GM21515 (cell line): ENCODE results near the gene PLS1.
"Not testable (repeated sequence)": the region's sequence is repeated elsewhere in the genome, so short reads cannot be mapped to it uniquely, and the experiment has no call there.

Experiments
- ATAC-seq: cut with Tn5 transposase; IDR thresholded peaks from one replicate; pipeline ENCODE4 v1.9.1; 2021; ENCODE audit not compliant: unreplicated experiment

The PLS1 gene, protein sequence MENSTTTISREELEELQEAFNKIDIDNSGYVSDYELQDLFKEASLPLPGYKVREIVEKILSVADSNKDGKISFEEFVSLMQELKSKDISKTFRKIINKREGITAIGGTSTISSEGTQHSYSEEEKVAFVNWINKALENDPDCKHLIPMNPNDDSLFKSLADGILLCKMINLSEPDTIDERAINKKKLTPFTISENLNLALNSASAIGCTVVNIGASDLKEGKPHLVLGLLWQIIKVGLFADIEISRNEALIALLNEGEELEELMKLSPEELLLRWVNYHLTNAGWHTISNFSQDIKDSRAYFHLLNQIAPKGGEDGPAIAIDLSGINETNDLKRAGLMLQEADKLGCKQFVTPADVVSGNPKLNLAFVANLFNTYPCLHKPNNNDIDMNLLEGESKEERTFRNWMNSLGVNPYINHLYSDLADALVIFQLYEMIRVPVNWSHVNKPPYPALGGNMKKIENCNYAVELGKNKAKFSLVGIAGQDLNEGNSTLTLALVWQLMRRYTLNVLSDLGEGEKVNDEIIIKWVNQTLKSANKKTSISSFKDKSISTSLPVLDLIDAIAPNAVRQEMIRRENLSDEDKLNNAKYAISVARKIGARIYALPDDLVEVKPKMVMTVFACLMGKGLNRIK

DNA sequence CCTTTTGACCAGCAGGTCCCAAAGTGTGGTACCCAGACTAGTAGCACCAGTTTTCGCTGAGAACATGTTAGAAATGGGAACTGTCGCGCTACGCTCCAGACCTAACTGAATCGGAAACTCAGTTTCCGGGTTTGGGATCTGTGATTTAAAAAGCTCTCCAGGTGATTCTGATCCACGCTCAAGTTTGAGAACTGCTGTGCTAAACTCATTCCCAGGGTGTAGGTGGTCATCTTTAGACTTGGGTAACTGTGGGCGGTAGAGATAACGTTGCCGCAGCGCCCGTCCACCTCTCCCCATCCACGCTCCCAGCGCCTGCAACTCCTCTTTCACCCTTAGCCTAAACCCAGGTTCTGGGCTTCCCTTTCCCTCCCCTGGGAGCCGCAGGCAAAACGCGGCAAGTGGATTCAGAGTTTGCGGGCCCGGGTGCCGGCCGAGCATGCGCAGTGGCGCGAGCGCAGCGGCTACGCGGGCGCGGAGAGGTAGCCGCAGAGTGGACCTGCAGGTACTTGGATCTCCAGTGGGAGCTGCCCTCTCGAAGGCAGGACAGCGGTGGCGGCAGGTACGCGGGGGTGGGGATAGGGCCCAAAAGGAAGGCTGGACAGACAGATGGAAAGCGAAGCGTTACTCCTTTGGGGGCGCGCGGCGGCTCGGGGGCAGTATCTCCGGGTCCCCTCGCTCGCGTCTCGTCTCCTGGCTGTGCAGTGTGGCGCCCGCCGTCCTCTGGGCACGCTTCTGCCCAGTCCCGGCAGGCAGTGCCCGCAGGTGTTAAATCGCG is at the start of gene PLS1:
PLS1 (plus strand) TSS at position 443 of the 775 bp plus-strand sequence. CDS start 67,845 bp downstream, outside the sequence.
- peak; percentile 96 for ATAC-seq

DNA sequence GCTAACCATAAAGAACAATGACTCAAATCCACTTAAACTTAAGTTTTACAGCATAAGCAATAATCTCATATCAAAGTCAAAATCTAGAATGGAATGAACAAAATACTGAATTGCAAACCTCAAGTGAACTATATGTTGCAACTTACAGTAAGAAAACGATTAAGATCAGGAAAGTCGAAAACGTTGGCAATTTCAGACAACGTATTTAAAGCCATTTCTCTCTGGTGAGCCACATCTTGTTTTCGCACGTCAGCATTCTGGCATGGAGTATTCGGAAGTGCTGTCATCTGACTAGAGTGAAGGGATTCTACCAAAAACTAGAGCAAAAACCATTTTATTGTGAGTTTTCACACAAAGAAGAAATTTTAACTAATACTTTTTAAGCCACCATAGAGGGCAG is 46.2 kb upstream of the PLS1 start:
- ATAC-seq, result no peak

DNA sequence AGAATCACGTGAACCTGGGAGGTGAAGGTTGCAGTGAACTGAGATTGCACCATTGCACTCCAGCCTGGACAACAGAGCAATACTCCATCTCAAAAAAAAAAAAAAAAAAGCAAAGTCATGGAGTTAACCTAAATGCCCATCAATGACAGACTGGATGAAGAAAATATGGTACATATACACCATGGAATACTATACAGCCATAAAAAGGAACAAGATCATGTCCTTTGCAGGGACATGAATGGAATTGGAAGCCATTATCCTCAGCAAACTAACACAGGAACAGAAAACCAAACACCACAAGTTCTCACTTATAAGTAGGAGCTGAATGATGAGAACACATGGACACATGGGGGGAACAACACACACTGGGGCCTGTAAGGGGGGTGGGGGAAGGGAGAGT is 43.6 kb upstream of the PLS1 start:
- not testable (repeated sequence) for ATAC-seq

DNA sequence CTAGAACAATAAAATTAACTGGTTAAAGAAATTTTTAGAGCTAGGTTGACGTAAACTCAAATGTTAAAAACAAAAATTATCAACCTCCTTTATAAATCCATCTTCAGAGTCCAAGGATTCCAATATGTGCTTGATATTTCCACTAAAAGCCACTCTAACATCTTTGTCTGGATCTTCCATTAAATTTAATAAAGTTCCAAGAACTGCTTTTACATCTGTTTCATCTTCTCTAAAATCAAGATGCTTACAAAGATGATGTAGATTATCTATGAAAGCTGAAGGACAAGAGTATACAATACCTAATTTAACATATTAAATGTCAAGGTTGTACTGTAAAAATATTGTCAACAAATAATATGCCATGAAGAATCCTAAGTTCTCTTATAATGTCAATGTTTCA is 42.5 kb upstream of the PLS1 start:
- no peak for ATAC-seq

DNA sequence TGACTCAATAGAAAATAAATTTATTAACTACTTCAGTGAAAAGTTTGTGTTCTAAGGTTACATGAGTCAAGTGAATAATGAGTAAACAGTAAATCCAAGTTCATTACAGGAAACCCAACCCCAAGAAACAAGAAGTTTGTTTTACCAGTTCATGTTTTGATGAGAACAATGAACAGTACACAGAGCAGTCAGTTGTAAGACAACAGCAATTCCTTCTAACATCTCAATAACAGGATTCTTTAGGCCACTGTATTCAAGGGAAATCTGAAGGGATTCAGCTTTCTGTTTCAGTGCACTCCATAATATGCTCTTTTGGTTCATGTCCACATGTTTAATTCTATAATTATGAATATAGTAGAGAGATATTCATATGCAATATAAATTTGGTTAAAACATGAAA is 36.1 kb upstream of the PLS1 start:
- ATAC-seq, result no peak

DNA sequence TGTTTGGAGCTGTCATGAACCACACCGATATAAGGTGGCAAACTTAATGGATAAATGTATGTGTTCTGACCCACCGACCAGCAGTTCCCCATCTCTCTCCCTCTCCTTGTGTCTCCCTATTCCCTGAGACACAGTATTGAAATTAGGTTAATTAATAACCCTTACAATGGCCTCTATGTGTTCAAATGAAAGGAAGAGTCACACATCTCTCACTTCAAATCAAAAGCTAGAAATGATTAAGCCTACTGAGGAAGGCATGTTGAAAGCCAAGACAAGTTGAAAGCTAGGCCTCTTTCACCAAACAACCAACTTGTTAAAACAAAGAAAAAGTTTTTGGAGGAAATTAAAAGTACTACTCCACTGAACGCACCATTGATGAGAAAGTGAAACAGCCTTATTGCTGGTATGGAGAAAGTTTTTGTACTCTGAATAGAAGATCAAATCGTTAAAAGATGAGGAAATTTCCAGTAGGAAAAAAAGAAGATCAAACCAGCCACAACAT is 32.6 kb upstream of the PLS1 start:
- ATAC-seq, result no peak

DNA sequence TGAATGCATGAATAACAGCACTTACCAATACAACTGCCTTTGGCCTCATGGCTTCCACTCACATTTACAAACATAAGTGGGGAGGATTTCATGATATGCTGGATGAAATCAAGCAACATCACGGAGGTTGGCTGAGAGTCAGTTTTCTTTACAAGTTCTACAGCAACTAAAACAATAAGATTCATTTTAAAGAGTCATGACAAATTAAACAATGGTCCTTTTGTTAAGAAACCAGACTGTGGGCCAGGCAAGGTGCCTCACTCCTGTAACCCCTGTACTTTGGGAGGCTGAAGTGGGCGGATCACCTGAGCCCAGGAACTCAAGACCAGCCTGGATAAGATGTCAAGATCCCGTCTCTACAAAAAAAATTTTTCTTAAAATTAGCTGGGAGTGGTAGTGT is 30.1 kb upstream of the PLS1 start:
- no peak for ATAC-seq

DNA sequence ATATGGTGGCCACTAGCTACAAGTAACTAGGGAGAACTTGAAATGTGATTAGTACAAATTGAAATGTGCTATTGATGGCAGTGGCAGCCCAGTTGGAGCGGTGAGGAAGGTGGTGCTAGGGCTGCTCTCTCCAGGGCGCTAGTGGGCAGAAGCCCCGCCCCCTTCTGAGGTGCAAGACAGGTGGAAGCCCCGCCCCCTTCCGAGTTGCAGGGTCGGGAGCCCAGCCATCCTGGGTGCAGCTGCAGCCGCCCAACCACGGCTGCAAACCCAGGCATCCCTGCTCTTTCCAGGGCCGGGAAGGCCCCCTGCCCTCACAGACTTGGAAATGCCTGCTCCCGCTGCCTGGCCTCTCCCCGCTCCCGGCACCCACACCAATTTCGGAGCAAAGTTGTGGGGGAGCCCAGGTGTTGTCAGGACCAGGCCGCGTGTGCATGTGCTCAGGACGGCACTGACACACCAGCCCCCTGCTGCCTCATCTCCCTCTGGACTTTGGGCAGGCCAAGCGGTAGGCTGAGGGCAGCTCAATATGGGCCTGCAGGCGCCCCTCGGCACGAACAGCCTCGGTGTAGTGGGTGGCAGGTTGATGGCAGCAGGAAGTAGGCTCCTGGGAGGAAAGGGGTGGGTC is 27.7 kb upstream of the PLS1 start:
- no peak for ATAC-seq

DNA sequence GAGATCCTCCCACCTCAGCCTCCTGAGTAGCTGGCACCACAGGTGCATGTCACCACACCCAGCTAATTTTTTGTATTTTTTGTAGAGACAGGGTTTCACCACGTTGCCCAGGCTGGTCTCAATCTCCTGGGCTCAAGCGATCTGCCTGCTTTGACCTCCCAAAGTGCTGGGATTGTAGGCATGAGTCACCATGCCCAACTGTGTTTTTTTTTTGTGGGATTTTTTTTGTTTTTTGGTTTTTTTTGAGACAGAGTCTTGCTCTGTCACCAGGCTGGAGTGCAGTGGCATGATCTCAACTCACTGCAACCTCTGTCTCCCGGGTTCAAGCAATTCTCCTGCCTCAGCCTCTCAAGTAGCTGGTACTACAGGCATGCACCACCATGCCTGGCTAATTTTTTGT is 26.8 kb upstream of the PLS1 start:
- not testable (repeated sequence) for ATAC-seq

DNA sequence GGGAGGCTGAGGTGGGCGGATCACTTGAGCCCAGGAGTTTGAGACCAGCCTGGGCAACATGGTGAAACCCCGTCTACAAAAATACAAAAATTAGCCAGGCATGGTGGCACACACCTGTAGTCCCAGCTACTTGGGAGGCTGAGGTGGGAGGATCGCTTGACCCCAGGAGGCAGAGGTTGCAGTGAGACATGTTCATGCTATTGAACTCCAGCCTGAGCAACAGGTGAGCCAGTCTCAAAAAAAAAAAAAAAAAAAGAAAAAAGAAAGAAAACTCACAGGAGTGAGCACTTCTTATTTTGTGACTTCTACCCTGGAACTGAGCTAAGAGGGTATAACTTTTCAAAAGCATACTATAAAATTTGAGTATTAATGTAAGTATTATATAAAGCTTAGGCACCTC is 22.0 kb upstream of the PLS1 start:
- ATAC-seq, result not testable (repeated sequence)

DNA sequence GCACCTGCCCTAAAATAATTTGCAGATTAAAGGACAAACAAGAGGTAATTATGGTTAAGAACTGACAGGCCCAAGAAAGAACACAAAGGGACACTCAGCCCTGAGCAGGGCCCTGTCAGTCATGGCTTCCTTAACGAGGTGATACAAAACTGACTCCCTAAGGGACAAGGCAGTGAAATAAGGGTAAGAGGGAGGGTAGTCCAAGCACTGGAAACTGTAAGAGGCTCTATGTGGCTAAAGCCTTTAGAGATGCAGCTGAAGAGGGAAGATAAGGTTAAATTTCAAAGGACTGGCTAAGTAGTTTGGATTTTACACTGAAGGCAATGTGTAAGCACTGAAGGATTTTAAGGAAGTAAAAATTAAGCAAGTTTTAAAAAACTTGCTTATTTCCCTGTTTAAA is 21.5 kb upstream of the PLS1 start:
- ATAC-seq, result no peak

DNA sequence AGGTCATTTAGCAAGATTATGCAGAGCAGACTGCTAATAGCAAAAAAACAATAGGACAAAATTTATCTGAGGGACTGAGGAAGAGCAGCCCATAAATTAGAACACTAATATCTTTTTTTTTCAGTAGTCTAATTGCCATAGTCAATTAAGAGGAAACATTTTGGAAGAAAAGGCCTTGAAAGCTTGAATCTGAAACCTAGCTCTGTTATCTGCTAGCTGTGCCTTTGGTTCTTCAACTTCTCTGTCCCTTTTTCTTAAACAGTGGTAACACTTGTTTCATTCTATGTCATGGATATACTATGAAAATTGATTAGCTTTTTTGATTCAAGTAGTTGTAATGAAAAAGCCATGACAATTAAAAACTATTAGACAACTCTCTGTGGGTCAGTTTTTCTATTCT is 19.4 kb upstream of the PLS1 start:
- ATAC-seq, result no peak

DNA sequence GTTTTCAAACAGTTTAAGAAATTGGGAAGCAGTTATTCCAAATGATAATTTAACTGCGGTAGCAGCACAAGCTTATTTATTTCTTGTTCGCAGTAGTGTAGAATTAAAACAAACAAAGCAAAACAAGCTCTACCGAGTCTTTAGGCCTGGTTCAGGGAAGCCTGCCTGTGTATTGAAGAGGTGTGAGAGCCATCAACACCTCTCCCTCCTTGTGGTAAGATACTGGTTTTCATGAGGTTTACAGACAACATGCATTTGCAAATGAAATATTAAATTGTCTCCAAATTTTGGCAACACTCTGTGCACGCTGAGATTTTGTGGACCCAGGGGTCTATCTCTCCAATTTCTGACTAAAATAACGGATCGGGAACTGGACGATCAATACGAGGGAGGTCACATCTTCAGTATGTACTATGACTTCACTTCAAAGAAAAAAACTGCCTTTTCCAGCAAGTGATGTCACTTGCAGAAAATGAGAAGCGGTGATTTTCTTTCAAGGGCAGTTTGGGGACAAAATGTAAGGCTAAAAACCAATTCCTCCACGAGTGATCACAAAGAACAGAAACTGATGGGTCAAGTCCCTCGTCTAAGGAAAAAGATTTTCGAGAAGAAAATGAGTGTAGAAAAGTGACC is 18.4 kb upstream of the PLS1 start:
- no peak for ATAC-seq

DNA sequence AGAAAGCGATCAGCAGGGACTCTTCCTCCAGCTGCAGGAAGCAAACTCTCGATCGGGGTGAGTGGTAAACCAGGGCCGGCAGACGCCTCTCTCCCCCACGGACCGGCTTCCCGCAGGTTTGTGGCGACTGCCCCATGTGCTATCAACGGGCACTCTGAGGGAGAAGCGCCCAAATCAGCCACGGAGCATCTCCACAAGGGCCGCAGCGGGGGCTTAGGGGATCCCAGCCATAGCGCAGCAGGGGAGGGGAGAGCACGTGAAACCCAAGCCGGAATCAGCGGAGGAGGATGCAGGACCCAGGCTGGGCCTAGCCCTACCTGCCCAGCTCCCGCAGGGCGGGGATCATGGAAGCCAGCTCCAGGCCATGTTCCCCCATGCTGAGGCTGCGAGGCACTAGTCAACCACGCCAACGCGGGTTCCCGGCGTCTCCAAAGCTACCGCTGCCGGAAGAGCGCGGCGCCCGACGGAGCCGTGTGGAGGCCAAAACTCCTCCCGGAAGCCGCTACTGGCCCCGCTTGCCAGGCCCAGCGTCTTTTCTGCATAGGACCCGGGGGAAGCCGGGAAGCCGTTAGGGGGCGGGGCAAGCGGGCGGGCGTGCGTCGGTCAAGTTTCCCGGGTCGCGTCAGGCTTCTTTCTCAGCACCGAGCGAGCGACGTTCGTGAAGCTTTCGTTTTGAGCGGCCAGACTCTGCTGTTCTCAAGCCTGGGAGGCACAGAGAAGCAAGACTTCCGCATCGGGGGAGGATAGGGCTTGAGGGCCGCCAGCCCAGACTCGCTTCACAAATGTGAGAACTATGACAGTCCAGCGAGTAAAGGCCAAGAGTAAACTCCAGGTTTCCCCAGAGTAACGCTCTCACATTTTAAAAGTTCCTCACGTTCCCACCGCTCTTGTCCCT is 17.6 kb upstream of the PLS1 start, which contains the start of gene ATR:
ATR (minus strand) TSS at position 405 of the 895 bp plus-strand sequence; CDS start at position 376, 29 bp downstream.
- ATAC-seq, result peak; percentile 96

DNA sequence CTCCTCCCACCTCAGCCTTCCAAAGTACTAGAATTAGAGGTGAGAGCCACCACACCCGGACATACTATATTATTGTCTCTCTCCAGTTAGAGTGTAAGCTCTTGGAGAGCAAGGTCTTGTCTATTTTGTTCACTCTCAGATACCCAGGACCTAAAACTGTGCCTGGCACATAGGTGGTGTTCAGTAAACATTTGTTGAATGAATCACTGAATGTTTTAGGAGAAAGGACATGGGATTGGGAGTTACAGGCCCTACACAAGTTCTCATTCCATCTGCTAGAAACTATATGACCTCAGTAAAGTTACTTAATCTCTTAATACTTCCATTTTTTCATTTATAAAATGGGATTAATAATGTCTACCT is 16.2 kb upstream of the PLS1 start:
- ATAC-seq, result no peak

DNA sequence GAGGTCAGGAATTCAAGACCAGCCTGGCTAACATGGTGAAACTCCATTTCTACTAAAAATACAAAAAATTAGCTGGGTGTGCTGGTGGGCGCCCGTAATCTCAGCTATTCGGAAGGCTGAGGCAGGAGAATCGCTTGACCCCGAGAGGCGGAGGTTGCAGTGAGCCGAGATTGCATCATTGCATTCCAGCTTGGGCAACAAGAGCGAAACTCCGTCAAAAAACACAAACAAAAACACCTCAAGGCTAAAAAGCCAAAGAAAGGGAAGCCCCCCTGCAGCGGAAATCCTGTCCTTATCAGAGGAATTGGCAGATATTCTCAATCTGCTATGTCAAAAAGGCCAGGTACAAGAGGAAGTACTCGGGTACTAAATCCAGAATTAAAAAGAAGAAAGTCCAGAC is 15.1 kb upstream of the PLS1 start:
- not testable (repeated sequence) for ATAC-seq

DNA sequence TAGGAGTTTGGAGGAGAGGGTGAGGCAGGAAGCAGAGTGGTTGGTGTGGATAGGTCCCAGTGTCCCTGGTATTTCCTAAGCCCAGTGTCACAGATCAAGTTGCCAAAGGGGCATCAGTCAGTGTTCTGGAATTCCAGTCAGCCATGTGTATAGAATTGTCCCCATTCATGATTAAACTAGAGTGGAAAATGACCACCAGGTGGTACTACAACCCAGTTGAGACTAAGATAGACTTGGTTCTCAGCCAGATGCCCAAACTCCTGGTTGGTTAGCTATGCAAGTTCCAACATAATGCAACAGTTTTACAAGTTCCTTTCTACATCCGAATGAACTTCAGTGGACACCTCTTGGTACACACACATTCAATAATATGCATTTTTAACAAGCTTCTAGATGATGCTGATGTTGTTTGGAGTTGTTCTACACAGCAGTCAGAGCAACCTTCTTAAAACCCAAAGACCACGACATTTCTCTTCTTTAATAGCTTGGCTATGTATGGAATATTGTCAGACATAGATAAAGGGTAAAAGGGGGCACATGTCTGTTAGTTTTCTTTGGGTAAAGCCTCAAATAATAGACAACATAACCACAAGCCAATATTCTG is 9.3 kb upstream of the PLS1 start:
- peak; percentile 69 for ATAC-seq

DNA sequence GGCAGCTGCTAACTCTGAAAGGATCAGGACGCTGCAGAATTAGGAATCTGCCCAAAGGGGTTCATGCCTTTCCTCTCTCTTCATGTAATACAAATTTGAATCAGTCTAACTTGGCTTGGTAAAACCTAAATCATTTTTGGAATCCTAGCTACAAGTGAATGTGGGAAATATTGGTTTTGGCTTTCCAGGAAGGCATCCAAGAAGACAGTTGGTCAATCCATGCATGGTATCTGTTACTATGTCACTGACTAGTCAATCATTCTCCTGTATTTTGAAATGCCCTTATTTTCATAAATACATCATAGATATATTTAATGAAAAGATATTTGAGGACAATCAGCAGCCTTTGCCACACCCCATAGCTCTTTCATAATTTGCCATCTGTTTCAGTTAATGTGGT is 7.5 kb upstream of the PLS1 start:
- ATAC-seq, result no peak

DNA sequence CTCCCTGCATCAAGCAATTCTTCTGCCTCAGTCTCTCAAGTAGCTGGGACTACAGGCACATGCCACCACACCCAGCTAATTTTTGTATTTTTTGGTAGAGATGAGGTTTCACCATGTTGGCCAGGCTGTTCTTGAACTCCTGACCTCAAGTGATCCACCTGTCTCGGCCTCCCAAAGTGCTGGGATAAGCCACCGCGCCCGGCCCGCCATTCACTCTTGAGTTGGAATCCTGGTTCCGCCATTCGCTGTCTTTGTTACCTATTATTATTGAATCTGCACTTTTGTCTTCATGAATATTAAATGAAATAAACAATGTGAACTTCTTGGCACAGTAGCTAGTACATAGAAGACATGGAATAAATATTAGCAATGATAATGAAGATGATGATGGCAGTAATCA is 3.9 kb upstream of the PLS1 start:
- ATAC-seq, result not testable (repeated sequence)
